HUDEP-2 (cell line): ENCODE measurements around the gene USF2.
"Not testable (repeated sequence)": the region's sequence is repeated elsewhere in the genome, so short reads cannot be mapped to it uniquely, and the experiment has no call there.

Experiments
- DNase-seq, 76 experiments: peaks; one replicate each; lab custom pipeline; 2025; ENCODE audit not compliant: unreplicated experiment in 76 of 76; lab: John Stamatoyannopoulos, UW

The USF2 gene

DNA sequence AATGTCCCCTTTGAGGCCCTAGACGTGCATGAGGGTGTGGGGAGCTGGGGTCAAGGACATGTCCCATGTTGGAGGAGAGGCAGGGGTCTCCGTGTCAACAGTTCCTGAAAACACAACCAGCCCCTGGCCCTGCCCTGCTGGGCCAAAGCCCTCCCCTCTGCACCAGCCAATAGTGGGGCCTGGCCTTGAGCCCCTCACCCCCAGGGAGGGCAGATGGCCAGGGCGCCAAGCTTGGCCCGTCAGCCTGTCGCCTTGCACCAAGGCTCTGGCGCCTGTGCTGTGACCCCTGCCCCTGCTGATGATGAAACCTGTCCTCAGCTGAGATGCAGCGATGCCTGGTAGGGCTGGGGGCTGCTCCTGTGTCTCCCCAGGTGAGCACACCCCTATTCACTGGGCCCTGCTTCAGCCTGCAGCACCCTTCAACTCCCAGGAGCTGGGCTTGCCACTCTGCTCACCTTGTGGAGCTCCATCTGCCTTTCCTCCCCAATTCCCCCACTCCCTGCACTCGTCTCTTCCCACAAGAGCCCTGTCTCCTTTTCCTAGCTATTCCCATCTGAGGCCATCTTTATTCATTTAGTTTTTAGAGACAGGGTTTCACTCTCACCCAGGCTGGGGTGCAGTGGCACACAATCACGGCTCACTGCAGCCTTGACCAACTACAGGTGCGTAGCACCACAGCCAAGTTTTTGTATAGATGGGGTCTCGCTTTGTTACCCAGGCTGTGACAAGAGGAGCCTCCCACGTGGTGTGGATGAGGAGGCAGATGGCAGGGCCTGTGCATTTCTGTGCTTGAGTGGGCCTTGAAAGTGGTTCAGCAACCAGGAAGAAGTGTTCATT lies 11.4 kb downstream of the USF2 start:
- no peak for DNase-seq

DNA sequence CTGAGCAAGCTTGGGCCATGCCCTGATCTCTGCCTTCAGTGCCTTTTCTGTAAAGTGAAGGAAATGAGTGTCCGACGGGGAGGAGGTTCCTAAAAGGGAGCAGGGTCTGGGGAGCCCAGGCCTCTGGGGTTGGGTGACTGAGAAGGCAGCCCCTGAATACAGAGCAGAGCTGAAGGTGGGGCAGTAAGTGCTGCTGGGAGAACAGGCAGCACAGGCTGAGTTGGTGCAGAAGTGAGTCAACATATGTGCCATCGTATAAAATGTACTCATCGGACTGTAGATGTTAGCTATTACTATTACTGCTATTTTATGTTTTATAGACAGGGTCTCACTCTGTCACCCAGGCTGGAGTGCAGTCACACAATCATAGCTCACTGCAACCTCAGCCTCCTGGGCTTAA lies 12.5 kb downstream of the USF2 start:
- no peak for DNase-seq

- no peak for DNase-seq
Measured at GRCh38 chr19:35284153-35285094, 15.7 kb downstream of the USF2 start.

GRCh38 chr19:35285095-35285449 lies 16.3 kb downstream of the USF2 start:
- no peak for DNase-seq

- DNase-seq: not testable (repeated sequence)
Measured at GRCh38 chr19:35285465-35285864, 16.7 kb downstream of the USF2 start.

- not testable (repeated sequence) for DNase-seq
Measured at GRCh38 chr19:35286101-35286500, 17.3 kb downstream of the USF2 start.

DNA sequence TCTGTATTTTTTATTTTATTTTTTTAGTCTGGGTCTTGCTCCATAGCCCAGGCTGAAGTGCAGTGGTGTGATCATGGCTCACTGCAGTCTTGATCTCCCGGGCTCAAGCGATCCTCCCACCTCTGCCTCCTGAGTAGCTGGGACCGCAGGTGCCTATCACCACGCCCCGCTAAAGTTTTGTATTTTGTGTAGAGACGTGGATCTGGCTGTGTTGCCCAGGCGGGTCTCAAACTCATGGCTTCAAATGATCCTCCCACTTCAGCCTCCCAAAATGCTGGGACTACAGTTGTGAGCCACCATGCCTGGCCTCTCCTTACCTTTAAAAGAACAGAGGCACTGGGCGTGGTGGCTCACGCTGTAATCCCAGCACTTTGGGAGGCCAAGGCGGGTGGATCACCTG lies 19.0 kb downstream of the USF2 start:
- DNase-seq: no peak

- DNase-seq: no peak
Measured at GRCh38 chr19:35288331-35288730, 19.6 kb downstream of the USF2 start.

DNA sequence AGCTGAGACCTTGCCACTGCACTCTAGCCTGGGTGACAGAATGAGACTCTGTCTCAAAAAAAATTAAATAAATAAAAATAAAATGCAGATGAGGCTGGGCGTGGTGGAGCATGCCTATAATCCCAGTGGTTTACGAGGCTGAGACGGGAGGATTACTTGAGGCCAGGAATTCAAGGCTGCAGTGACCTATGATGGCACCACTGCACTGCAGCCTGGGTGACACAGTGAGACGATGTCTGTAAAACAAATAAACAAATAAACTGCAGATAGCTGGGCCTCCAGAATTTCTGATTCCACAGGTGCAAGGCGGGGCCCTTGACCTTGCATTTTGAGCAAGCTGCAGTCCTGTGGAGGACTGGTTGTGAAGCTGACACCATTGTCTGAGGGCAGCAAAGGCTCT lies 20.1 kb downstream of the USF2 start:
- no peak for DNase-seq

- DNase-seq: no peak
Measured at GRCh38 chr19:35290381-35291127, 21.8 kb downstream of the USF2 start.

GRCh38 chr19:35291259-35291658 lies 22.5 kb downstream of the USF2 start:
- no peak for DNase-seq

GRCh38 chr19:35291916-35292315 lies 23.2 kb downstream of the USF2 start, which contains the start of gene MAG:
TSS of gene MAG (plus strand) at chr19:35292161. CDS start at chr19:35295409, 3,248 bp downstream.
- no peak for DNase-seq

GRCh38 chr19:35292421-35293362 lies 23.9 kb downstream of the USF2 start:
- no peak for DNase-seq

DNA sequence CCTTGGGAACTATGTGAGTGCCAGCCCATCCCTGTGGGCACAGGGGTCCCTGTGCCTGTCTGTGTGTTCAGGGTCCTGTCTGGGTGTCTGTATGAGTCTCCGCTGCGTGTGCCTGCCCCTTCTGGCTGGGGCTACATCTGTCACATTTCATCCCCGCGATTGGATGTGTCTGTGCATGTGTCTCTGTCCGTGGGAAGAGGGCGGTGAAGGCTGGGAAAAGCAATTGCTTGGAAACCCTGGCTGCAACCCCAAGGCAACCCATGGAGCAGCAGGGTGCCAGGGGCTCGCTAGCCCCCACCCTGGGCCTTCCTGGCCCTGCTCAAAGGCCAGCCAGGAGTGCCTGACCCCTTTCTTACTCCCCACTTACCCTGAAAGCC lies 24.6 kb downstream of the USF2 start:
- DNase-seq: no peak

- no peak for DNase-seq
Measured at GRCh38 chr19:35293808-35294207, 25.0 kb downstream of the USF2 start.

- no peak for DNase-seq
Measured at GRCh38 chr19:35294328-35294727, 25.6 kb downstream of the USF2 start.

DNA sequence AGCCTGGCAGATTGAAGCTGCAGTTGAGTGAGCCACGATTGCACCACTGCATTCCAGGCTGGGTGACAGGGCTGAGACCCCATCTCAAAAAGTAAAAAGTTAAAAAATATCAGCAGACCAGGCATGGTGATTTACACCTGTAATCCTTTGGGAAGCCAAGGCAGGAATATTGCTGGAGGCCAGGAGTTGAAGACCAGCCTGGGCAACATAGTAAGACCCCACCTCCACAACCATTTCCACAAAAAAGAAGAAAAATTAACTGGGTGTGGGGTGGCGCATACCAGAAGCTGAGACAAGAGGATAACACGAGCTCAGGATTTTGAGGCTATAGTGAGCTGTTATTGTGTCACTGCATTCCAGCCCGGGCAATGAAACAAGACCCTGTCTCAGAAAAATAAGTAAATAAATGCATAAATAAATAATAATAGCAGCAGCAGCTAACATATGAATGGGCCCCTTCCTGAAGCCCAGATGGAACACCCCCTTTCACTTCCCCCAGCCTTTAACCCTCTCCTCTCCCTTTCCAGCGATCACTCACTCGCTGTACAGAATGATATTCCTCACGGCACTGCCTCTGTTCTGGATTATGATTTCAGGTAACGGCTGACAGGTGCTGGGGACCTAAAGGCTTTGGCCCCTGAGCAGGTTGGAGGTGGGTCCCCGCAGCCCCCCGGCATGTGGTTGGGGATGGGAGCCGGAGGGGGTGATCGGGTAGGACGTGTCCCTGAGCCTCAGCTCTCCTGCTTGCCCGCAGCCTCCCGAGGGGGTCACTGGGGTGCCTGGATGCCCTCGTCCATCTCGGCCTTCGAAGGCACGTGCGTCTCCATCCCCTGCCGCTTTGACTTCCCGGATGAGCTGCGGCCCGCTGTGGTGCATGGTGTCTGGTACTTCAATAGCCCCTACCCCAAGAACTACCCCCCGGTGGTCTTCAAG lies 26.4 kb downstream of the USF2 start:
- no peak for DNase-seq

DNA sequence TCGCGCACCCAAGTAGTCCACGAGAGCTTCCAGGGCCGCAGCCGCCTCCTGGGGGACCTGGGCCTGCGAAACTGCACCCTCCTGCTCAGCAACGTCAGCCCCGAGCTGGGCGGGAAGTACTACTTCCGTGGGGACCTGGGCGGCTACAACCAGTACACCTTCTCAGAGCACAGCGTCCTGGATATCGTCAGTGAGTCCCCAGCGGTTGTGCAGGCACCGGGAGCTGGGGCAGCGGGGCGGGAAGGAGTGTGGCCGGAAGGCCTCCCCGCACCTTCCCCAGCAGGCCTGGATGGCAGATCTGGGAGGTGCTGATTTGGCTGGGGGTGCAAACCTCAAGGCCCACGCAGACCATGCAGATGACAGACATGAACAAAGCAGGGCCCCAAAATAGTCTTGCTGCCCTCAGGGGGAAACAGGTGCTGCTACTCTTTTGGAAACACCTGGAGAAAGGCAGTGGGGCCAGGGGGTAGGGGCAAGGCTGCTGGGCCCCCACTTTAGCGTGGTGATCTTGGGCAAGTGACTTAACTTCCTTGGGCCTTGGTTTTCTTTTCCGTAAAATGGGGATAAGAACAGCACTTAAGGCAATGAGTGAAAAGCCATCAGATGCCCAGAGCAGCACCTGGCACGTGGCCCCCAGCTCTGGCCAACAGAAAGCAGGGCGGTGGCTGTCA lies 27.2 kb downstream of the USF2 start:
- DNase-seq: peak in 3 of 76 experiments; percentile 9 to 17 (median 11)
